ENCODE measurements around the gene M6PR. TPM values are rescaled to one million over a fixed set of nuclear protein-coding genes. Genes with fewer than 3 reads are reported as not detected.
"Not testable (repeated sequence)": the region's sequence is repeated elsewhere in the genome, so short reads cannot be mapped to it uniquely, and the experiment has no call there.

The M6PR gene
- total and polyA plus RNA-seq, 7 experiments from 2014 or later, result 123 to 248 (median 177) TPM

DNA sequence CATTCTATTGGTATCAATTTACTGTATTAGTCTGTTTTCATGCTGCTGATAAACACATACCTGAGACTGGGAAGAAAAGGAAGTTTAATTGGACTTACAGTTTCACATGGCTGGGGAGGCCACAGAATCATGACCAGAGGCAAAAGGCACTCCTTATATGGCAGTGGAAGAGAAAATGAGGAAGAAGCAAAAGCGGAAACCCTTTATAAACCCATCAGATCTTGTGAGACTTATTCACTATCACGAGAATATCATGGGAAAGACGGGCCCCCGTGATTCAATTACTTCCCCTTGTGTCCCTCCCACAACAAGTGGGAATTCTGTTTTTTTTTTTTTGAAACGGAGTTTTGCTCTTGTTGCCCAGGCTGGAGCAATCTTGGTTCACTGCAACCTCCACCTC is 46.7 kb downstream of the M6PR start:
- intact Hi-C loops (cut with micrococcal nuclease); H3K4me3 ChIP-seq (ENCODE audit: low read length); DNase-seq; H3K27me3 ChIP-seq (ENCODE audit: control insufficient read depth in 2 of 2, insufficient read depth in 2 of 2, low read length in 2 of 2); H3K9me3 Mint-ChIP-seq; H3K27ac Mint-ChIP-seq; H3K36me3 Mint-ChIP-seq; H3K36me3 ChIP-seq (ENCODE audit: control insufficient read depth in 2 of 3, insufficient read depth in 3 of 3, low read length in 3 of 3); H3K27ac ChIP-seq (ENCODE audit: low read depth, low read length); H3K9me3 ChIP-seq (ENCODE audit: control insufficient read depth in 2 of 3, low read length in 3 of 3); H3K4me1 ChIP-seq (ENCODE audit: control insufficient read depth in 2 of 2, insufficient read depth in 2 of 2, low read length in 2 of 2); H3K4me1 Mint-ChIP-seq; H3K4me3 Mint-ChIP-seq: not testable (repeated sequence)
- CTCF ChIA-PET, result interaction anchor here (0.6 kb wide), 1 partner anchor 198 kb away, joined by 4 read pairs; no protein-coding TSS in a partner anchor
- peak; percentile 72 for ATAC-seq
- peaks cover 0 to 17% (median 5%) of the 10 kb centered on the region in 5 donors for H3K27me3 Mint-ChIP-seq
- POLR2A ChIA-PET, result interaction anchor here (0.7 kb wide), 1 partner anchor 203 kb away, joined by 4 read pairs; no protein-coding TSS in a partner anchor

- Histone ChIP-seq H3K4me1 (ENCODE audit: control insufficient read depth in 2 of 2, insufficient read depth in 2 of 2, low read length in 2 of 2) (no peaks in the 10 kb centered on the region), H3K36me3 (ENCODE audit: control insufficient read depth in 2 of 3, insufficient read depth in 3 of 3, low read length in 3 of 3) (no peaks in the 10 kb centered on the region), H3K27ac (ENCODE audit: low read depth, low read length) (no peak overlapping the region), H3K4me3 (ENCODE audit: low read length) (no peak overlapping the region), H3K27me3 (ENCODE audit: control insufficient read depth in 2 of 2, insufficient read depth in 2 of 2, low read length in 2 of 2) (no peaks in the 10 kb centered on the region), H3K9me3 (ENCODE audit: control insufficient read depth in 2 of 3, low read length in 3 of 3) (no peaks in the 10 kb centered on the region)
- ChIA-PET POLR2A (no interaction called here), CTCF (no interaction called here)
- Mint-ChIP-seq H3K9me3 (no peaks in the 10 kb centered on the region), H3K4me1 (peaks cover 0 to 6% (median 0%) of the 10 kb centered on the region in 7 donors), H3K27ac (no peak overlapping the region), H3K4me3 (no peak overlapping the region), H3K36me3 (peaks cover 0 to 4% (median 0%) of the 10 kb centered on the region in 5 donors), H3K27me3 (peaks cover 0 to 20% (median 7%) of the 10 kb centered on the region in 5 donors)
- ATAC-seq (no peak), DNase-seq (no peak)
- intact Hi-C loops (cut with micrococcal nuclease), result no loop called here
Observed at GRCh38 chr12:8899830-8900229, 49.6 kb downstream of the M6PR start.

- no peaks in the 10 kb centered on the region for H3K36me3 Mint-ChIP-seq
- POLR2A ChIA-PET, result no interaction called here
- Histone ChIP-seq H3K9me3 (ENCODE audit: control insufficient read depth in 2 of 3, low read length in 3 of 3) (no peaks in the 10 kb centered on the region), H3K27me3 (ENCODE audit: control insufficient read depth in 2 of 2, insufficient read depth in 2 of 2, low read length in 2 of 2) (no peaks in the 10 kb centered on the region), H3K4me1 (ENCODE audit: control insufficient read depth in 2 of 2, insufficient read depth in 2 of 2, low read length in 2 of 2) (no peaks in the 10 kb centered on the region), H3K36me3 (ENCODE audit: control insufficient read depth in 2 of 3, insufficient read depth in 3 of 3, low read length in 3 of 3) (no peaks in the 10 kb centered on the region), H3K4me3 (ENCODE audit: low read length) (no peak overlapping the region), H3K27ac (ENCODE audit: low read depth, low read length) (no peak overlapping the region)
- no peak for ATAC-seq
- intact Hi-C loops (cut with micrococcal nuclease), result no loop called here
- no peak overlapping the region for H3K4me3 Mint-ChIP-seq
- H3K9me3 Mint-ChIP-seq, result no peaks in the 10 kb centered on the region
- CTCF ChIA-PET, result no interaction called here
- H3K4me1 Mint-ChIP-seq, result peaks cover 0 to 7% (median 0%) of the 10 kb centered on the region in 7 donors
- H3K27me3 Mint-ChIP-seq, result peaks cover 0 to 18% (median 5%) of the 10 kb centered on the region in 5 donors
- peak overlapping the region in 1 of 9 donors; percentile 70 for H3K27ac Mint-ChIP-seq
- no peak for DNase-seq
Observed at GRCh38 chr12:8897081-8897480, 52.4 kb downstream of the M6PR start.

DNA sequence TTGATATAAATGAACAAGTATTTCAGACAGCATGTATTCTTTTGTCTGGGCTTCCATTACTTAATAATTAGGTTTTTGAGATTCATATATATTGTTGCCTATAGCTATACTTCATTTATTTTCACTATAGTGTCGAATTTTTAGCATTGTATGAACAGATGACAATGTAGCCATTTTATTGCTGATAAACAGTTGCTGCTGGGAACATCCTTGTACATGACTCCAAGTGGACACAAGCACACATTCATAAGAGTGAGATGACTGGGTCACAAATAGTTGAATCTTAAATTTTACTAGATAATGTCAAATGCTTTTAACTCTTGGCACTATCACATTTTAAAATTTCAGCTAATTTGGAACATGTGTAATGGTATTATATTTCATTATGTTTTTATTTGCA is 54.5 kb downstream of the M6PR start:
- Mint-ChIP-seq H3K4me3 (no peak overlapping the region), H3K9me3 (no peaks in the 10 kb centered on the region), H3K27me3 (peaks cover 0 to 24% (median 5%) of the 10 kb centered on the region in 5 donors), H3K36me3 (no peaks in the 10 kb centered on the region), H3K4me1 (peaks cover 0 to 12% (median 6%) of the 10 kb centered on the region in 7 donors), H3K27ac (no peak overlapping the region)
- Histone ChIP-seq H3K9me3 (ENCODE audit: control insufficient read depth in 2 of 3, low read length in 3 of 3) (no peaks in the 10 kb centered on the region), H3K36me3 (ENCODE audit: control insufficient read depth in 2 of 3, insufficient read depth in 3 of 3, low read length in 3 of 3) (no peaks in the 10 kb centered on the region), H3K27me3 (ENCODE audit: control insufficient read depth in 2 of 2, insufficient read depth in 2 of 2, low read length in 2 of 2) (no peaks in the 10 kb centered on the region), H3K27ac (ENCODE audit: low read depth, low read length) (no peak overlapping the region), H3K4me3 (ENCODE audit: low read length) (no peak overlapping the region), H3K4me1 (ENCODE audit: control insufficient read depth in 2 of 2, insufficient read depth in 2 of 2, low read length in 2 of 2) (no peaks in the 10 kb centered on the region)
- intact Hi-C loops (cut with micrococcal nuclease), result loop anchor here (5.0 kb wide), 2 partner anchors 198 to 238 kb away; partner anchors contain the start of gene RIMKLB (in 1 of the 2)
- ChIA-PET CTCF (interaction anchor here (1.3 kb wide), 1 partner anchor 143 kb away, joined by 9 read pairs; no protein-coding TSS in a partner anchor), POLR2A (no interaction called here)
- ATAC-seq, result no peak
- DNase-seq, result no peak

- CTCF ChIA-PET, result interaction anchor here (0.6 to 1.3 kb wide), 3 partner anchors 16 to 144 kb away, joined by 3 to 9 read pairs (median 3); no protein-coding TSS in a partner anchor
- Mint-ChIP-seq H3K27me3 (peaks cover 0 to 27% (median 5%) of the 10 kb centered on the region in 5 donors), H3K36me3 (no peaks in the 10 kb centered on the region), H3K9me3 (no peaks in the 10 kb centered on the region), H3K4me1 (peaks cover 0 to 12% (median 6%) of the 10 kb centered on the region in 7 donors), H3K27ac (no peak overlapping the region), H3K4me3 (no peak overlapping the region)
- POLR2A ChIA-PET, result no interaction called here
- H3K4me3 ChIP-seq (ENCODE audit: low read length), result no peak overlapping the region
- intact Hi-C loops (cut with micrococcal nuclease), result loop anchor here (5.0 kb wide), 2 partner anchors 197 to 237 kb away; partner anchors contain the start of gene RIMKLB (in 1 of the 2)
- H3K4me1 ChIP-seq (ENCODE audit: control insufficient read depth in 2 of 2, insufficient read depth in 2 of 2, low read length in 2 of 2), result no peaks in the 10 kb centered on the region
- DNase-seq (no peak), ATAC-seq (no peak)
- H3K27me3 ChIP-seq (ENCODE audit: control insufficient read depth in 2 of 2, insufficient read depth in 2 of 2, low read length in 2 of 2), result no peaks in the 10 kb centered on the region
- no peak overlapping the region for H3K27ac ChIP-seq (ENCODE audit: low read depth, low read length)
- H3K36me3 ChIP-seq (ENCODE audit: control insufficient read depth in 2 of 3, insufficient read depth in 3 of 3, low read length in 3 of 3), result no peaks in the 10 kb centered on the region
- no peaks in the 10 kb centered on the region for H3K9me3 ChIP-seq (ENCODE audit: control insufficient read depth in 2 of 3, low read length in 3 of 3)
Observed at GRCh38 chr12:8894378-8894777, 55.1 kb downstream of the M6PR start.

DNA sequence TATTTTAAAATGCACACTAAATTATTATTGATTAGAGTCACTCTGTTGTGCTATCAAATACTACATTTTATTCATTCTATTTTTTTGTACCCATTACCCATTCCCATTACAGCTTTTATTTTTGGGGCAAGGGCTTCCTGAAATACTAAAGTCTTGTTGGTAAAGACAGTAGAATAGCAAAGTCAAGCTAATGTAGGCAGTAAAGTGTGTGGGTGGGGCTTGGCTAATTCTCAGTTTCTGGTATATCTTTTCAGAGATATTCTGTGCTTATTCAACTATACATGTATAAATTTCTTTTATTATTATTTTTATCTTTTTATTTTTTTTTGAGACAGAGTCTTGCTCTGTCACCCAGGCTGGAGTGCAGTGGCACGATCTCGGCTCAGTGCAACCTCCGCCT is 57.5 kb downstream of the M6PR start:
- Histone ChIP-seq H3K36me3 (ENCODE audit: control insufficient read depth in 2 of 3, insufficient read depth in 3 of 3, low read length in 3 of 3) (no peaks in the 10 kb centered on the region), H3K4me3 (ENCODE audit: low read length) (no peak overlapping the region), H3K4me1 (ENCODE audit: control insufficient read depth in 2 of 2, insufficient read depth in 2 of 2, low read length in 2 of 2) (no peaks in the 10 kb centered on the region), H3K27me3 (ENCODE audit: control insufficient read depth in 2 of 2, insufficient read depth in 2 of 2, low read length in 2 of 2) (no peaks in the 10 kb centered on the region), H3K9me3 (ENCODE audit: control insufficient read depth in 2 of 3, low read length in 3 of 3) (no peaks in the 10 kb centered on the region), H3K27ac (ENCODE audit: low read depth, low read length) (no peak overlapping the region)
- no peaks in the 10 kb centered on the region for H3K9me3 Mint-ChIP-seq
- H3K27ac Mint-ChIP-seq, result no peak overlapping the region
- intact Hi-C loops (cut with micrococcal nuclease), result loop anchor here (2.0 to 5.0 kb wide), 3 partner anchors 59 to 235 kb away; partner anchors contain the start of gene RIMKLB (in 1 of the 2)
- DNase-seq (no peak), ATAC-seq (no peak)
- peaks cover 0 to 4% (median 0%) of the 10 kb centered on the region in 5 donors for H3K36me3 Mint-ChIP-seq
- H3K27me3 Mint-ChIP-seq, result peaks cover 0 to 27% (median 0%) of the 10 kb centered on the region in 5 donors
- CTCF ChIA-PET, result interaction anchor here (4.4 kb wide), 1 partner anchor 158 kb away, joined by 24 read pairs; no protein-coding TSS in a partner anchor
- no peak overlapping the region for H3K4me3 Mint-ChIP-seq
- POLR2A ChIA-PET, result interaction anchor here (1.5 kb wide), 1 partner anchor 194 kb away, joined by 3 read pairs; the partner anchor contains the start of gene RIMKLB
- peaks cover 0 to 12% (median 5%) of the 10 kb centered on the region in 7 donors for H3K4me1 Mint-ChIP-seq
